Activated naive CD4-positive, alpha-beta T cell (primary cell): Measurements from ENCODE around the gene AGMAT.

Experiments used
- DNase-seq, 4 experiments: peaks; one replicate each; lab custom pipeline; 2025; lab: John Stamatoyannopoulos, UW

Gene AGMAT

GRCh38 chr1:15523104-15524020 is 61.5 kb downstream of the AGMAT start:
- DNase-seq: no peak

- no peak for DNase-seq
Observed at GRCh38 chr1:15522551-15522950, 62.3 kb downstream of the AGMAT start.
